AG09319 (cell line): ENCODE results near the gene TAB2.

ENCODE experiments used
- DNase-seq: peaks from one replicate; pipeline ENCODE4 v3.0.0-alpha.2; 2010; ENCODE audit warnings: low read depth; ENCODE audit errors: extremely low read depth
- CTCF ChIP-seq: IDR thresholded peaks from 2 replicates; pipeline ENCODE4 v1.5.1; 2011; ENCODE audit warnings: low read depth, mild to moderate bottlenecking, inconsistent platforms, low read length, moderate library complexity

The TAB2 gene

DNA sequence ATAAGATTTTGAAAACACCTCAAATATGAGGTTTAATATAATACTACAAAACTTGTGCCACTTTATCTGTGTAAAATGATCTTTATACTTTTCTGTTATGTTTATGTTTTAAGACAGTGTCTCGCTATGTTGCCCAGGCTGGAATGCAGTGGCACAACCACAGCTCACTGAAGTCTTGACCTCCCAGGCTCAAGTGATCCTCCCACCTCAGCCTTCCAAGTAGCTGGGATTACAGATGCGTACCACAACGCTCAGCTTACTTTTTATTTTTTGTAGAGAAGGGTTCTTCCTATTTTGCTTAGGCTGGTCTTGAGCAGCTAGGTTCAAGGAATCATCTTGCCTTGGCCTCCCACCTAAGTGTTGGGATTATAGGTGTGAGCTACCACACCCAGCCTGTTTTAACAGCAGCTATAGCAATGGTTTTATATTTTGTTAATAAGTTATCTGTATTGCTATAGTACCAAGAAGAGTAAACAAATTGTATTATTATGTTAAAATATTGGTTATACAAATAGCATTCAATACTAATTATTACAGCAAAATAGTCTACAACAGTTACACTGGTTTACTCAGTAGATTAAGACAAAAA is 8.2 kb downstream of the TAB2 start:
- no peak for DNase-seq
- no peak for TF ChIP-seq CTCF

DNA sequence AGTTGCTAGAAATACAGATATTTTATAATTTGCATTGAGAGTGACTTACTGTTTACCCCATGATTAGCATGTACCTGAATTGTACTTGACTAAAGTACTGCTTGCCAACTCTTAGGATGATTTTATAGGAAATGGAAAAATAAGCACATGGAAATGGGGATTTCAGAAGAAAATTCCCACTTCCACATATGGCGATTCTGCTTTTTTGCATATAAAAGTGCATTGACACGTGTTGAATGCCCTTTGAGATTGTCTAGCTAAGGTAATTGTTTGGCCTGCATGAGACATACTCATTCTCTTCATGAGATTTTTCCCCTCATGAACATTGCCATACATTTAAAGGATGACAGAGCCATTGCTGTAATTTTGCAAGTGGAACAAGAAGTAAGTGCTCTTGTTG is 10.1 kb downstream of the TAB2 start:
- TF ChIP-seq CTCF: no peak
- no peak for DNase-seq

GRCh38 chr6:149328083-149328482 is 10.6 kb downstream of the TAB2 start:
- no peak for TF ChIP-seq CTCF
- DNase-seq: no peak

DNA sequence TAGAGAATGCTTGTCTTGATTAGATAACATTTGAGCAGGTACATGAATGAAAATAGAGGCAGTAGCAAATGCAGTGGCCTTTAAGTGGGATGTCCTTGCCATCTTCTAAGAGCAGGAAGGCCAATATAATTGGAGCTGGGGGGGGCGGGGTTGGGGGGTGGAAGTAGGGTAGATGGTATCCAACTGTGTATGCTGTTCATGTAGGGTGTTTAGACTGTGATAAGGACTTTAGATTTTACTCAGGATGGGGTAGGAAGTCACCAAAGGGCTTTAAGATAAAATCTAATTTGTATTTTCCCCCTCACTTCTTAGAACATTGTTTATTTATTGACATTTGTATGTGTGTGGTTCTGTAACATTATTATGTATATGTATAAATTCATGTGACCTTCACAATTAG is 12.0 kb downstream of the TAB2 start:
- TF ChIP-seq CTCF: no peak
- DNase-seq: no peak

- TF ChIP-seq CTCF: no peak
- no peak for DNase-seq
Observed at GRCh38 chr6:149330133-149330532, 12.6 kb downstream of the TAB2 start.

GRCh38 chr6:149331043-149331807 is 13.7 kb downstream of the TAB2 start:
- no peak for DNase-seq
- TF ChIP-seq CTCF: no peak

DNA sequence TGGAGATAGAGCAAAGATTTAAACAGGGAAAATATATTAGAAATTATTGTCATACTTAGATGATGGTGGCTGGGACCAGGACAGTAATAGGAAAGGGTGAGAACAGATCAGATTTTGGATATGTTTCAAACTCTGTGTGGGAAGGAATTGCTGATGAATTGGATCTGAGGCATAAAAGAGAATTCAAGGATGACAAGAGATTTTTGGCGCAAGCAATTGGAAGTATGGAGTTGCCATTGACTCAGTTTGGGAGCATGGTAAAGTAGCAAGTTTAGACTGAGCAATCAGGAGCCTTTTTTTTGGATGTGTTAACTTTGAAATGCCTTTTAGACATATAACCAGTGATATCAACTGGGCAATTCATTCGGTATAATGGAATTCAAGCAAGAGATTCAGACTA is 14.4 kb downstream of the TAB2 start:
- TF ChIP-seq CTCF: no peak
- no peak for DNase-seq
